HEK293 (cell line): ENCODE results near the gene IREB2.
A peak's percentile ranks its signal among the peaks of the same experiment; 100 is the strongest.

ENCODE experiments used
- ATF2 ChIP-seq: fragments of 450-650 bp; formaldehyde crosslinking; IDR thresholded peaks from 2 replicates; pipeline ENCODE4 v1.5.1; 2016; ENCODE audit warnings: missing biosample characterization, missing genetic modification characterization, low read depth
- CTCF ChIP-seq: fragments of 450-650 bp; formaldehyde crosslinking; IDR thresholded peaks from 2 replicates; pipeline ENCODE4 v1.5.1; 2016; ENCODE audit warnings: missing biosample characterization, missing genetic modification characterization
- GLIS1 ChIP-seq: fragments of 450-650 bp; formaldehyde crosslinking; IDR thresholded peaks from 2 replicates; pipeline ENCODE4 v1.5.1; 2016; ENCODE audit warnings: missing biosample characterization, missing genetic modification characterization
- OSR2 ChIP-seq: fragments of 450-650 bp; formaldehyde crosslinking; IDR thresholded peaks from 2 replicates; pipeline ENCODE4 v1.5.1; 2016; ENCODE audit warnings: missing biosample characterization, missing genetic modification characterization
- SETDB1 ChIP-seq: IDR thresholded peaks from one replicate; pipeline ENCODE4 v1.6.1; 2017; ENCODE audit warnings: mild to moderate bottlenecking, low read length, moderate library complexity, mixed read lengths; ENCODE audit not compliant: insufficient read length
- YY2 ChIP-seq: fragments of 450-650 bp; formaldehyde crosslinking; IDR thresholded peaks from 2 replicates; pipeline ENCODE4 v1.5.1; 2016; ENCODE audit warnings: missing biosample characterization, missing genetic modification characterization
- ZBTB1 ChIP-seq: fragments of 450-650 bp; formaldehyde crosslinking; IDR thresholded peaks from 2 replicates; pipeline ENCODE4 v1.5.1; 2016; ENCODE audit warnings: missing biosample characterization, missing genetic modification characterization
- ZBTB20 ChIP-seq: fragments of 450-650 bp; formaldehyde crosslinking; IDR thresholded peaks from 2 replicates; pipeline ENCODE4 v1.5.1; 2016; ENCODE audit warnings: missing biosample characterization, missing genetic modification characterization
- ZBTB21 ChIP-seq: fragments of 450-650 bp; formaldehyde crosslinking; IDR thresholded peaks from 2 replicates; pipeline ENCODE4 v1.5.1; 2017; ENCODE audit warnings: missing biosample characterization, missing genetic modification characterization
- ZBTB44 ChIP-seq: fragments of 450-650 bp; IDR thresholded peaks from 2 replicates; pipeline ENCODE4 v1.5.1; 2018; ENCODE audit warnings: missing biosample characterization, mild to moderate bottlenecking, missing genetic modification characterization
- ZBTB48 ChIP-seq: fragments of 450-650 bp; formaldehyde crosslinking; IDR thresholded peaks from 2 replicates; pipeline ENCODE4 v1.5.1; 2016; ENCODE audit warnings: missing biosample characterization, missing genetic modification characterization
- ZBTB7A ChIP-seq: fragments of 450-650 bp; formaldehyde crosslinking; IDR thresholded peaks from 2 replicates; pipeline ENCODE4 v1.5.1; 2016; ENCODE audit warnings: low read depth, missing biosample characterization, missing genetic modification characterization
- ZNF133 ChIP-seq: fragments of 450-650 bp; formaldehyde crosslinking; IDR thresholded peaks from 2 replicates; pipeline ENCODE4 v1.5.1; 2016; ENCODE audit warnings: missing biosample characterization, missing genetic modification characterization
- ZNF148 ChIP-seq: fragments of 450-650 bp; formaldehyde crosslinking; IDR thresholded peaks from 2 replicates; pipeline ENCODE4 v1.5.0; 2017; ENCODE audit warnings: missing biosample characterization, missing genetic modification characterization, borderline replicate concordance
- ZNF184 ChIP-seq: fragments of 450-650 bp; IDR thresholded peaks from 2 replicates; pipeline ENCODE4 v1.5.1; 2018; ENCODE audit warnings: missing biosample characterization, mild to moderate bottlenecking, missing genetic modification characterization
- ZNF23 ChIP-seq: fragments of 450-650 bp; formaldehyde crosslinking; IDR thresholded peaks from 2 replicates; pipeline ENCODE4 v1.5.1; 2016; ENCODE audit warnings: missing biosample characterization, missing genetic modification characterization, borderline replicate concordance
- ZNF266 ChIP-seq: fragments of 450-650 bp; formaldehyde crosslinking; IDR thresholded peaks from 2 replicates; pipeline ENCODE4 v1.5.1; 2016; ENCODE audit warnings: missing biosample characterization, missing genetic modification characterization, low read depth
- ZNF302 ChIP-seq: fragments of 450-650 bp; formaldehyde crosslinking; IDR thresholded peaks from 2 replicates; pipeline ENCODE4 v1.5.1; 2016; ENCODE audit warnings: missing biosample characterization, missing genetic modification characterization, low read depth
- ZNF311 ChIP-seq: fragments of 450-650 bp; formaldehyde crosslinking; IDR thresholded peaks from 2 replicates; pipeline ENCODE4 v1.5.1; 2017; ENCODE audit warnings: missing biosample characterization, missing genetic modification characterization, borderline replicate concordance
- ZNF350 ChIP-seq: fragments of 450-650 bp; formaldehyde crosslinking; IDR thresholded peaks from 2 replicates; pipeline ENCODE4 v1.5.0; 2017; ENCODE audit warnings: missing biosample characterization, mild to moderate bottlenecking, missing genetic modification characterization
- ZNF354C ChIP-seq: fragments of 450-650 bp; formaldehyde crosslinking; IDR thresholded peaks from 2 replicates; pipeline ENCODE4 v1.5.1; 2016; ENCODE audit warnings: missing biosample characterization, missing genetic modification characterization, low read depth, borderline replicate concordance
- ZNF366 ChIP-seq: fragments of 450-650 bp; formaldehyde crosslinking; conservative IDR thresholded peaks from 2 replicates; pipeline ENCODE4 v1.5.1; 2016; ENCODE audit warnings: missing biosample characterization, missing genetic modification characterization
- ZNF37A ChIP-seq: fragments of 450-650 bp; IDR thresholded peaks from 2 replicates; pipeline ENCODE4 v1.5.1; 2018; ENCODE audit warnings: missing biosample characterization, missing genetic modification characterization
- ZNF398 ChIP-seq: fragments of 450-650 bp; formaldehyde crosslinking; IDR thresholded peaks from 2 replicates; pipeline ENCODE4 v1.5.1; 2017; ENCODE audit warnings: missing biosample characterization, missing genetic modification characterization
- ZNF433 ChIP-seq: fragments of 450-650 bp; formaldehyde crosslinking; IDR thresholded peaks from 2 replicates; pipeline ENCODE4 v1.5.1; 2016; ENCODE audit warnings: missing biosample characterization, missing genetic modification characterization, low read depth
- ZNF48 ChIP-seq: fragments of 450-650 bp; formaldehyde crosslinking; IDR thresholded peaks from 2 replicates; pipeline ENCODE4 v1.5.1; 2016; ENCODE audit warnings: missing biosample characterization, missing genetic modification characterization
- ZNF555 ChIP-seq: fragments of 450-650 bp; formaldehyde crosslinking; conservative IDR thresholded peaks from 2 replicates; pipeline ENCODE4 v1.5.1; 2017; ENCODE audit warnings: missing biosample characterization, mild to moderate bottlenecking, missing genetic modification characterization, inconsistent platforms
- ZNF571 ChIP-seq: fragments of 450-650 bp; formaldehyde crosslinking; IDR thresholded peaks from 2 replicates; pipeline ENCODE4 v1.5.0; 2017; ENCODE audit warnings: missing biosample characterization, missing genetic modification characterization
- ZNF645 ChIP-seq: fragments of 450-650 bp; formaldehyde crosslinking; IDR thresholded peaks from 2 replicates; pipeline ENCODE4; 2016; ENCODE audit warnings: missing biosample characterization, missing genetic modification characterization
- ZNF791 ChIP-seq: fragments of 450-650 bp; formaldehyde crosslinking; IDR thresholded peaks from 2 replicates; pipeline ENCODE4 v1.5.1; 2016; ENCODE audit warnings: missing biosample characterization, missing genetic modification characterization
- ZXDB ChIP-seq: fragments of 450-650 bp; formaldehyde crosslinking; IDR thresholded peaks from 2 replicates; pipeline ENCODE4 v1.5.1; 2016; ENCODE audit warnings: missing biosample characterization, missing genetic modification characterization

Gene IREB2

GRCh38 chr15:78536134-78536533 is 98.1 kb downstream of the IREB2 start (continued):
- no peak for TF ChIP-seq ZNF645 (tag by site-specific recombination)
- 0 out of 2 replicates have a peak, but pooled peaks have one; percentile 12 for TF ChIP-seq ZNF366 (tag by site-specific recombination)
- TF ChIP-seq ZNF791 (tag by site-specific recombination): 0 out of 2 replicates have a peak, but pooled peaks have one; percentile 17
- no peak for TF ChIP-seq ZNF133 (tag by site-specific recombination)
- peak; percentile 57 for TF ChIP-seq ZBTB20 (tag by site-specific recombination)
- 0 out of 2 replicates have a peak, but pooled peaks have one; percentile 36 for TF ChIP-seq YY2 (tag by site-specific recombination)
- peak; percentile 67 for TF ChIP-seq ZBTB21
- no peak for TF ChIP-seq ZBTB1 (tag by site-specific recombination)
- TF ChIP-seq ZNF302 (tag by site-specific recombination): no peak
- no peak for TF ChIP-seq SETDB1
- no peak for TF ChIP-seq GLIS1 (tag by site-specific recombination)
- no peak for TF ChIP-seq ZBTB44 (tag by site-specific recombination)
- peak; percentile 99 for TF ChIP-seq ZNF398 (tag by site-specific recombination)
- TF ChIP-seq ZNF48 (tag by site-specific recombination): no peak
- TF ChIP-seq ZNF37A (tag by site-specific recombination): no peak
- peak; percentile 87 for TF ChIP-seq ZBTB48 (tag by site-specific recombination)
- TF ChIP-seq ZNF148 (tag by site-specific recombination): peak; percentile 95
- TF ChIP-seq ZXDB (tag by site-specific recombination): peak; percentile 70; the same call in 1 of the 2 replicates
- TF ChIP-seq ZNF311 (tag by site-specific recombination): 0 out of 2 replicates have a peak, but pooled peaks have one; percentile 53
- no peak for TF ChIP-seq OSR2
- TF ChIP-seq ZNF350: no peak
- TF ChIP-seq ZNF571 (tag by site-specific recombination): no peak
- TF ChIP-seq CTCF (tag by site-specific recombination): no peak
- no peak for TF ChIP-seq ZNF184 (tag by site-specific recombination)
- no peak for TF ChIP-seq ZNF555 (tag by site-specific recombination)
- TF ChIP-seq ZBTB7A: no peak
- no peak for TF ChIP-seq ZNF354C
- no peak for TF ChIP-seq ZNF433 (tag by site-specific recombination)
- no peak for TF ChIP-seq ZNF266 (tag by site-specific recombination)
- TF ChIP-seq ZNF23 (tag by site-specific recombination): no peak
- peak; percentile 58 for TF ChIP-seq ATF2
